HG03342 (cell line): ENCODE data around the gene CNGB1.

Source experiments
- ATAC-seq: cut with Tn5 transposase; IDR thresholded peaks from one replicate; pipeline ENCODE4 v1.9.1; 2021; ENCODE audit warnings: mild to moderate bottlenecking, moderate library complexity; ENCODE audit not compliant: unreplicated experiment

Gene CNGB1

DNA sequence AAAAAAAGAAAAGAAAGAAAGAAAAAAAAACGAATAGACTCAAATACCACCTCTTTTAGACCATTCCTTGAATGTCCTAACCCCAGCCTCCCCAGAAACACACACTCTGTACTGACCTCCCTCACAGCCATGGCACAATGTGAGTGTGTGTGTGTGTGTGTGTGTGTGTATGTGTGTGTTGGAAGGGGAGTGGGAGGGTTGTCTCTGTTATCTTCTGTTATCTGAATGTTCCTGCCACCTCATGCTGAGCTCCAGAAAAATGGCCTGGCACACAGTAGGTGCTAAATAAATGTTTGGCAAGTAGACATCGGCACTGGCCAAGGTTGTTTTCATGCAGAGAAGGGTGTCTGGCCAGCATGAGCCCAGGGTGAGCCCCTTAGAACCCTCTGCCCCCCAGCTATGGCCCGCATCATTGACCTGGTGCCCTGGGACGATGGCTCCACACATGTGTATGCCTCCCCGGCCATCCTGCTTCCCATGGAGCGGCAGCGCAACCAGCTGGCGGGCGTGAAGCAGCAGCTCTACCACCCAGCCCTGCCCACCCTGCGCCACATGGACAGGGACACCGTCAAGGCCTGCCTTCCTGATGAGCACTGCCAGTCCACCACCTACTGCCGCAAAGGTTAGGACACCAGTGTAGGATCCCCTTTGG is 6.6 kb upstream of the CNGB1 start:
- ATAC-seq = no peak

DNA sequence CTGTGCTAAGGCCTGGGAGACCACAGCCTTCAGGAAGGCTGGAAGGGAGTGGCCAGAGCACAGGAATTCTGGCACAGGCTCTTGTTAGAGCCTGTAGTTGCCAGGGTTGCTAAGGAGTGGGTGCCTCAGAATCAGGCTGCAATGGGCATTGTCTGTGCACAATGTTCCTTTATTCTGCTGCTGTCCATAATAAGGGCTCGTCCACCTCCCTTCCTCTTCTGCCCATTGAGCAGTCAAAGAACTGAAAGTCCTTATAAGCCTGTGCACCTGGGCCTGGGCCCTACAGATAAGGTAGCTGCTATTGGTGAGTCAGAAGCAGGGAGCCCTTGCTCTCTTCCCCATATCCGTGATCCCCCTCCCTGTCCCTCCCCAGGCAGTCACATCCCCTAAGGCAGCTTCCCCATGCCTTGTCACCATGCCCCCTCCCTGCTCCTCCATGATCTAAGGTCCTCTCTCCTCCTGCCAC is 5.4 kb upstream of the CNGB1 start:
- ATAC-seq = no peak

DNA sequence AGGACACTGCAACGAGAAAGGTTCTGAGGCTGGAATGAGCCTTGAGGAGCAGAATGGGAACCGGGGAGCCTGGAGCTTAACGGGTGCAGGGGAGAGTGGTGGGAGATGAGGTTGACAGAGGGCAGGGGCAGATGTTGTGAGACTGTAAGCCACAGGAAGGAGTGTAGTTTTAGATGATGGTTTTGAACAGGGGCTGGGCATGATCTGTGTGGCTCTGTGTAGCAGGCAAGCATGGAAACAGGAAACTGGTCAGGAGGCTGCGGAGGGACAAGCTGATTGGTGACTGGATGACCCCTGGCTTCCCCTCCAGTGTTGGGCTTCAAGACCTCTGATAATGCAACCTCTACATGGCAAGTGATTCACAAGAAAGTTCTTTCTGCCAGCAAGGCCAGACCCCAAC is 1.4 kb upstream of the CNGB1 start:
- no peak for ATAC-seq

DNA sequence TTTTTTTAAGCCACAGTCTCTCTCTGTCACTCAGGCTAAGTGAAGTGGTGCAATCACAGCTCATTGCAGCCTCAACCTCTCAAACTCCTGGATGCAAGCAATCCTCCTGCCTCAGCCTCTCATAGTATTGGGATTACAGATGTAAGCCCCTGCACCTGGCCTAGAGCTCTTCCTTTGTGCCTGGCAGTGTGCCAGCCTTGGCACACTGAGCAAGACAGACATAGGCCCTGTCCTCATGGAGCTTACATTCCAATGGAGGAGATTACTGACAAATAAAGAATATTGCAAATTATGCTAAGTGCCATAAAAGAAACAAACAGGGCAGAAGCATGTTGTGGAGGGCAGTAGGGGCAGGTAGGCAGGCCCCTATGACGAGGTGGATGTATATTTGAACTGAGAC is 920 bp upstream of the CNGB1 start:
- no peak for ATAC-seq

DNA sequence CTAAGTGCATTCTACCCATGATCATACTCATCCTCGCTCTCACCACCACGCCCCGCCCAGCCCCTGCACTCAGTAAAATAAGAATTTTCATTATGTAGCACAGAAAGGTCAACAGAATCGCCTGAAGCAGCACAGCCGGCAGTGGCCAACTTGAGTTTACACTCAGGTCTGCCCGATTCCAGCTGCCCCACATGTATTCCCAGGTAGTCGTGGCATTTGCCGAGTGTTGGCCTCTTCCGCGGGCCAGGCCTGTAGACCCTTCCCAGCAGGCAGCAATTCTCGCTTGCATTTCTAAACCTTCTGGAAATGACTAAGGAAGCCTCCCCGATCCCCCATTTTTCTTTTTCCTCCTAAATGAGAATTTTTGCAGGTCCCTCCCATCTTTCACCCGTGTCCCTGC is 609 bp downstream of the CNGB1 start:
- ATAC-seq = no peak

DNA sequence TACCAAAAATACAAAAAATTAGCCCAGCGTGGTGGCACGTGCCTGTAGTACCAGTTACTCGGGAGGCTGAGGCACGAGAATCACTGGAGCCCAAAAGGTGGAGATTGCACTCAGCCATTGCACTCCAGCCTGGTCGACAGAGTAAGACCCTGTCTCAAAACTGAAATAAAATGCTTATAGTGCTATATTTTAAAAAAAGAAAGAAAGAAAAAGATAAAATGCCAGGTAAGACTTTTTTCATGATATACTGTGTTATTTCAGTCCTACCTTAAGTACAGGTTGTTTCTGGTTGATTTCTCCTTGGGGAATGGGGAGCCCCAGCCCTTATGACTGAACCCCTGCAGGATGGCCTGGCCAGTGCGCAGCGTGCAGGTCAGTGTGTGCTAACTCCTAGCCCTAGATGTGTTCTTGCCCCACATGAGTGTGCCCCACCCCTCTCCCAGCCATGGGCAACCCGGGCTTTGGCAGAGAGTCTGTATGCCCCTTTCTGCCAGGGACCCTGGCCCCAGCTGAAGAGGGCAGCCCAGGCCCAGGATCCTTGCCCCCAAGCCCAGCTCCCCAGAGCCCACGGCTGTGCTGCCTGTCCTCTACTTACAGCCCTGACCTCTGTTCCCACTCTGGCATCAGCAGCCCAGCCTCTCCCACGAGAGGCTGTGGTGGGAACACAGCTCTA is 1.3 kb downstream of the CNGB1 start:
- no peak for ATAC-seq

DNA sequence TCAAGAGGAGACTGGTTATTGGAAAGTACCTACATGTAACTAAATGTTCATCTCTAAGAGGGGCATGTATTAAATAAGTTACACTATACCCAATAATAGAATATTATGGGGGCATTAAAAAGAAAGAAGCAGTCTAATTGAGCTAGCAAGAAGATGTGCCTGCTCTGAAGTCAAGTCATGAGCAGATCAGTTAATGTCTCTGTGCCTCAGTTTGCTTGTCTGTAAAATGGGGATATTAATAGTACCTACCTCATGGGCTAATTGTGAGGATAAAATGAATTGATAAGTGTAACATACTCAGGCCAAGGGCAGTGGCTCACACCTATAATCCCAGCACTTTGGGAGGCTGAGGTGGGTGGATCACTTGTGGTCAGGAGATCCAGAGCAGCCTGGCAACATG is 3.0 kb downstream of the CNGB1 start:
- no peak for ATAC-seq

DNA sequence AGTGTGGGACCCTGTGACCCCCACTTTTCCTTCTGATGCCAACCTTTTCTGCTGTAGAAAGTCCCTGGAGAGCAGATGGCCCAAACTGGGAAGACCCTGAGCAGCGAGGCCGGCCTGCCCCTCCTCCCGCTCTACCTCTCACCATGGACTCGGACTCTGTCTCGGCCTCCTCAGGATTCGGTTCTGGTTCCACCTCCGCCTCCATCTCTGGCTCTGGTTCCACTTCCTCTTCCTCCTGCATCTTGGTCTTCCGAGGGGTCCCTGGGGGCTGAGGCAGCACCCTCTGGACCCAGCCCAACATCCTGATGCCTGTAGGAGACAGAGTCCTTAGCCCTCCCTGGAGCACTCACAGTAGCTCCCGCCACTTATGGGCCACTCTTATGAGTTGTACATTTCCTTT is 3.9 kb downstream of the CNGB1 start:
- ATAC-seq = no peak

DNA sequence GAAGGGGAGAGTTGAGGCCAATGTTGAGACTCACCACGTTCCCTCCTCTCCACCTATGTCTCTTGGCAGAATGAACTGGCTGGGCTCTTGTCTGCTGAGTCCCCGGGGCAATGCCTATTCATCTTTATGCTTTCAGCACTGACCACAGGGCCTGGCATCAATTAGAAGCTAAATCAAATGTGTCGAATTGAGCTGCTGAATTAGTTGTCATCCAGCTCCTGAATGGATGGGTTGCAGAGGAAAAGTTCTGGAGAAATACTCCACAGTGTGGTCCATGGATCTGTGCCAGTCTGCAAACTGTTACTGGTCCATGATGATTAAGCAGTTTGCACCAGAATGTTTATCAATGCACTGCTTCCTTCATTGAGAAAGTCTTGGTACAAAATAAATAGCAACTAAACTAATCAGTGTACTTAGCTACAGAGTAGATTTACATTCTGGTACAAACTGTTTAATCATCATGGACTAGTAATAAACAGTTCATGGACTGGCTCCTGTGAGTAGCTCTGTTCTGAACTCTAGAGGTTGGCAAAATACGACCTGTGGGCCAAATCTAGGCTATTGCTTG is 4.6 kb downstream of the CNGB1 start:
- ATAC-seq = no peak

DNA sequence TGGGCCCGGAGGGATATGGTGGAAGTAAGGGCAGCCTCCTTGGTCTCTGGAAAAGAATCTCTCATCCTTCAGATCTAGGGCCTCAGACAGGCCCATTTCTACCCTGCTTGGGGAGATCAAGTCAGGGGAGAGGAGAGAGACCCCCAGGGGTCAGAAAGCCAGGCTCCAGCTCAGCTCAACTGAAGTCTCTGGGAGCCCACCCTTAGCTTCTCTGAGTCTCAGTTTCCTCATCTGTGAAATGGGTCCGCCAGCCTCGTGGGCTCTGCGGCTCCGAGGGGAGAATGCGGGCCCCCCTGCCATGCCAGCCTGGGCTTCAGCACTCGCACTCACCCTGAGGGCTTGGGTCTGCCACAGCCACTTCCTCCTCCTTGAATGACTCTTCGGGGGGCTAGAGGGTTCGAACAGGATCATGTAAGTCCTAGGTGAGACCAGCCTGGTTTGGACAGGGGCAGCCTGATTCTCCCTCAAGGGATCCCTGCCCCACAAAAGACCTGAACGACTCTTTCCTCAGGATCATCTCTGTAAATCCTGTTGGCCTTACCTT is 6.7 kb downstream of the CNGB1 start:
- ATAC-seq = no peak

DNA sequence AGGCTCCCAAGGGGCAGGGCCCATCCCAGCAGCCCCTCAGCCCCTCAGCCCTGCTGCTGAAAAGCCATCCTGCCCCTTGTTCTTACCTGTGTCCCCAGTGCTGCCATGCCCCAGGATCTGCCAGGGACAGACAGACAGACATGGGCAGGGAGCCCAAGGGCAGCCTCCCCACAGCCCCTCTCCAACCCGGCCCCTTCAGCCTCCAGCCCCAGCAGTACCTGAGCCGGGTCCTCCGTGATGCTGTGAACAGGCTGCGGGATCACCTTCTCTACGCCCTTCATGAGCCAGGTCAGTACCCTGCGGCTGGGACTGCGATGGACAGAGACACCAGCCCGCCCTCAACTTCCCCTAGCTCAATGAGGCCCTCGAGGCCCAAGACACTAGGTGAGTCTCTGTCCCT is 8.2 kb downstream of the CNGB1 start:
- no peak for ATAC-seq

DNA sequence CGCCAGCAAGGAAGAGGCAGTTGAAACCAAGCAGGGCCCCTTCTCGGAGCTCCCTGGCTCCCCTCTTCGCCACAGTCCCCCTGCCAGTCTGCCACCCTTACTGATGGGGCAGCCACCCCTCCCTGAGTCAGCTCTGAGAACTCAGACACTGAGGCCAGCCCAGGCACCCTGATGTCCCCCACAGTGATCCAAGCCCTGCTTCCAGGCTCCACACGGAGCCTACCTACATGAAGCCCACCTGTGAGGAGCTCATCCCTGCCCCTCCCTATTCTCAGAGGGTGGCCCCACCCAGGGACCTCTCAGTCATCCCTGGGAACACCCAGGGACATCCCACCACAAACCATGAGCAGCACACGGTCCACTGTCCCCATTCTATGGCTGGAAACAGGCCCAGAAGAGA is 8.9 kb downstream of the CNGB1 start:
- no peak for ATAC-seq

DNA sequence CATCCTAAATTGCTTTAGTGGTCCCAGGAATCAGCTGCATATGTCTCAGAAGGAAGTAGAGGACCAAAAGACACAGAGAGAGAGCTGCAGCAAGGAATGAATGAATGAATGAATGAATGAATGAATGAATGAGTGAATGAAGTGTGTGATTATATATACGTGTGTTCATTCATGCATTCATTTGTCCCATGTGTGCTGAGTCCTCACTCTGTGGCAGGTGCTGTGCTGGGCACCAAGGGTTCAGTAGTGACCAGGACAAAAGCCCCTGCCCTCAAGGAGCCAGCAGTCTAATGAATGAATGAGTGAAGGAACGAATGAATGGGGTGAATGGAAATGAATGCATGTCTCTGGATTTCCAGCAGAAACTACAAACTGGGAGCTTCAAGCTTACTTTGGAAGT is 9.4 kb downstream of the CNGB1 start:
- ATAC-seq = no peak

DNA sequence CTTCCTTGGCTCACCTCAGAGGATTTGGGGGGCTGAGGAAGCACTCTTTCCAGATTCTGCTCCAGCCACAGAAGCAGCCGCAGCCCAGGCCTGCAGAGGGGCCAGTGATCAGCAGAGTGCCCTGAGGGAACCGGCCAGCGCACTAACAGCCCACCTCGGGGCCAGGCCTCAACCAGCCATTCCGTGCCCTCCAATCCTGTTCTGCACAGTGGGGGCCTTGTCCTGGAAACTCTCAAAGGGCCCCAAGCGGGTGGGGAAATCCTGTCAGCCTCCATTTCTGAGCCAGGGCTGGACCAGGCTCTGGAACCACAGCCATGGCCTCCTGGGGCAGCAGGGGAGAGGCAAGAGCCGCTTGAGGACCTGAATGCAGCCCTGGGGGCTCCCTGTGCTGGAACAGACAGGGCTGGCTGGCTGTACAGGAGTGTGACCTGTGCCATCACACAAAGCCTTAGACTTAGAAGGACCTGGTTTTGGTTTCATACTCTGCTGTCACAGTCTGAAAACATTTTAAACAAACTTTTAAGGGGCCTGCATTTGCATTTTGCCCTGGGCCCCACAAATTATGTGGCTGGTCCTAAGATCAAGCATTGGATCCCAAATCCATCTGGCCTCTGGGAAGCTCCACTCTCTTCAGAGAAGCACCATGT is 10.0 kb downstream of the CNGB1 start:
- no peak for ATAC-seq

DNA sequence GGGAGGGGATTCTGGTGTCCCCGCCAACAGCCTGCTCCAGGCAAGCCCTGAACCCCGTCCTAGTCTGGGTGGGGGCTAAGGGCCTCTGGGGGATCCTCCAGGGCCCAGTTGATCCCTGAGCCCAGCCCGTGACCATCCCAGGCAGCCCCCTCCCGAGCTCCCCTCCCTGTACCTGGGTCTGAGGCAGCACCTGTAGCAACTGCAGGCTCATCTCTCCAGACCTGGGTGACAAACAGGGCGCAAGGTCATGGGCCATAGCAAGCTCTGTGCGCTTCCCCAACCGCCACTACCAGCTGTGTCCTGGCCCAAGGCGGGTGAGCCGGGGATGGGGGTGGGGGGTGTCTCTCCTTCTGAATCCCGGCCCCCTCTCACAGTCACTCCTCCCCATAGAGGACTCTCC is 10.6 kb downstream of the CNGB1 start:
- ATAC-seq = no peak

DNA sequence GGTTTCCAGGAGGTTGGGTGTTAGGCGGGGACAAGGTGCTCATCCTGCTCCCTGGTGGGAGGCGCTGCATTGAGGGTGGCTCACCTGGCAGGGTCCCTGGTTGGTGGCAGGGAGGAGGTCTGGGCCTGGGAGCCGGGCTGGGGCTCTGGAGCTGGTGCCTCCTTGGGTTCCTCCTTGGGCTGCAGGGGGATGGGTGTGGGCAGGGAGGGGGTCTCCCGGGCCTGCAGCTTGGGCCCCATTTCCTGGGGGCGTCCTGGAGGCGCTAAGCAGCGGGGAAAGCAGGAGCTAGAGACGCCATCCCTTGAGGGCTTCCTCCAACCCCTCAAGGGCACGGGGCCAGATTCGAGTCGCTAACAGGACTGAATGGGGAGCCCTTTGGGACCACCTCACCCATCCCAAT is 11.1 kb downstream of the CNGB1 start:
- no peak for ATAC-seq

DNA sequence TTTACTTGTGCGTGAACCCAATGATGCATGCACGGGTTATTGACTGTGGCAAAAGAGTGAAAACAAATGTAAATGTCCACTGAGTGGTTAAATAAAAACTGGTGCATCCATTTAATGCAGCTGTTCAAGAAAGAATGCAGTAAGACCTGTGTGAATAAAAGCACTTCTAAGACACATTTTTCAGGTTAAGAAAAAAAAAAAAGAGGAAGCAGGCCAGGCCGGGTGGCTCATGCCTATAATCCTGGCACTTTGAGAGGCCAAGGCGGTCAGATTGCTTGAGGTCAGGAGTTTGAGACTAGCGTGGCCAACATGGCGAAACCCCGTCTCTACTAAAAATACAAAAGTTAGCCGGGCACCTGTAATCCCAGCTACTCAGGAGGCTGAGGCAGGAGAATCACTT is 11.8 kb downstream of the CNGB1 start:
- no peak for ATAC-seq

DNA sequence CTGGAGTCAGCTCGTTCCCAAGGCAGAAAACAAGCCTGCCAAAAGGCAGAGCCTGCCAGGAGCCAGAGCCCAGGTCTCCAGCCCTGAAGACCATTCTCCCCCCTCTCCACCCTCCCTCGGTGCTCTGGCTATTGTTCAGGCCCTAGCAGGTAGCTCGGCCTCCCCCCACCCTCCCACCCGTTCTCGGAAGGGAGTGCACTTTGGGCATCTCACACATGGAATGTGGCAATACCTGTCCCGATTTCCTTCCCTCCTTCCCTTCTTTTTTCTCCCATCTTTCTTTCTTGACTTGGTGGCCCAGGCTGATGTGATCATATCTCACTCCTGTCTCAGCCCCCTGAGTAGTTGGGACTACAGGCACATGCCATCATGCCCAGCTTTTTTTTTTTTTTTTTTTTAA is 12.4 kb downstream of the CNGB1 start:
- no peak for ATAC-seq

DNA sequence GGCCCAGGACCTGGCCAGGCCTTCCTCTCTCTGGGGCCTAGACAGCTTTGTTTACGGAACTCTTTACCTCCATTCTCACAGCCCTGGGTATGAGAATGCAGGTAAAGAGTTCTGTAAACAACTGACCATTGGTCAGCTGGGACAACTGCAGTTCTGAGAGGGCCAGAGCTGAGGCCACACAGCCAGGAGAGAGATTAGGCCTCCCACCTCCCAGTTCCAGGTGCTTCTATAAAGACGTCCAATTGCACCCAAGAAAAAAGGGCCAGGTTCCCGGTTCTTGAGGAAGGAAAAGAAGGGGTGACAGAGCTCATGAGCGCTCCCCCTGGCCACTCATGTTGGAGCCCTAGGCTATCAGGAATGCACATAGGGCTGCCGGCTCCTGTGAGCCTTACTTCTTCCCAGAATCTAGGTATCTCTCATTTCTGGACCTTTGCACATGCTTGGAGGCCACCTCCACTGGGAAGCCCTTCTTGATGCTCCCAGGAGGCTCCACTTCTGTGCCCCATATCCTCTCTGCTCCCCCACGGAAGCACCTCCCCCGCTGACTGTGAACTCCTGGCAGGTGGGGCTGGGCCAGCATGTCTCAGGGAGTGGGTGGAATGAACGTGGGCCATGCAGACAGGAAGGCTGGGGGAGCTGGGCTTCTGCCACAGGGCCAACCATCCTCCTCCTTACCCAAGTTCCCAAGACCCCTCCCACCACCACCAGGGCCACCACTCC is 13.1 kb downstream of the CNGB1 start:
- no peak for ATAC-seq

DNA sequence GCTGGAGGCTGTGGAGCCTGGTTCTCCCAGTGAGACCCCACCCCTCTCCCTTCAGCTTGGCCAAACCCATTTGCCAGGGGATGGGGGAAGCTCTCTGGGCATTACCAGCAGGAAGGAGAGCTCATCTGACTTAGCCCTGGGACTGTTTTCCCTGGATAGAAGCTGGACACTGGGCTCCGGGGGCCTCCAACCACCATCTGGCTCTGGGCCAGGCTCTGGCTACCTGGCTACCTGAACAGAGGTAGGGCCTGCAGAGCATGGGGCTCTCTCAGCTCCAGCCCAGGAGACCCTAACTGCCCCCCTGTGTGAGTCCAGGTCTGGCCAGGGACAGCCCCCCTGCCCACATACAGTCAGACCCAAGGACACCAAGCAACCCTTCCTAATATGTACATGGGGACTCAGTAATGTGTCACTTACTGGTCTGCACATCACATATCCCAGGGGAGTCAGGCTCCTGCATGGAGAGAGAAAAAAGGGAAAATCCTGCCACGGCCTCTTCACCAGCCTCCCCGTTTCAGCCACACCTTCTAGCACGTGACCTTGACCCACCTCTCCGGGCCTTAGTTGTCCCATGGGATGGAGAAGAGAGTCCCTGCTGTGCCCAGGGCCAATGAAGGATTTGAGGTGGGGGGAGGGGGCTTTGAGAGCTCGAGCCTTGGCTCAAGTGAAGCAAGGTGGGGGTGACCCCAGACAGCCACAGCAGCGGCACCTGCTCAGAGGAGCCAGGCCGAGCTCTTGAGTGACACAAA is 13.8 kb downstream of the CNGB1 start:
- no peak for ATAC-seq
